ENCODE measurements around the gene CCN6. TPM values are rescaled to one million over a fixed set of nuclear protein-coding genes. Genes with fewer than 3 reads are reported as not detected.

The CCN6 gene
- total RNA-seq, 1 experiment from 2014 or later, result not detected

DNA sequence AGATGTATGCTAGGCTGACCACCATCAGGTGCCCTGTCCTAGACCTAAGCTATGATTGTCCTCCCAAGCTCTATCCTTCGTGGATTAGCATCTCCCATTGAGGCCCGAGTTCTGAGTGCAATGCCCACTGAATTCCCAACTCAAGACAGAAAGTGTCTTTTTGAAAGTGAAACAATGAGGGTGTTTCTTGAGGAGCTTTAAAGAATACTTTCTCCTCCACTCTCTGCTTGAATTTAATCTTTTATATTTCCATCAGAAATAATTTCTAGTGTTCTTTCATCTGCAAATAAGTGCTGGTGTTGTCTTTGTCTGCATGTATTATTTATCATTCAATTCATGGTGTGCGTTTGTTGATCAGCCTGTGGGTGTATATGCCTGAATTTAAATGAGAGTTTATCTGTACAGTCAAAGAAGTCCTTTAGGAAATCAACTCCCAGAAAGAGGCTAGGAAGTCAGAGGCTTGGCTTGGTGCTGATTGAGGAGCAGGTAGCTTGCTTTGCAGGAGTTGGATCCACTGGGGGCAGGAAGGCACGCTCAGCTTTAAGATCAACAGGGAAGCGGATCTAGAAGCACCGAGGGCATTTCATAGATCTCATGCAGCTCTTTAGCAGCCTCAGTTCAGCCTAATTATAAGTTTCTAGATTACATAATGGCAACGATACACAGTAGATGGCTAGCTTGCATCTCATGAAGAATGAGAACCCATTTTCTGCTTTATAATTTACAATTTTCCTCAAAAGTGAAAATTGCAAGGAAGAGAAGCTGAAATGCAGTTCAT is 36.0 kb upstream of the CCN6 start:
- H3K27me3 ChIP-seq (ENCODE audit: insufficient read depth, low read length), result no peaks in the 10 kb centered on the region
- no peak overlapping the region for H2AFZ ChIP-seq (ENCODE audit: low read depth, low read length, poor library complexity, severe bottlenecking)
- RAD21 ChIA-PET (ENCODE audit: low non-redundant PET in 1 of 2, low total read pairs in 2 of 2, uncharacterized antibody in 2 of 2, unreplicated experiment in 2 of 2), result no interaction called here
- H3K79me2 ChIP-seq (ENCODE audit: insufficient read depth, low read length), result no peaks in the 10 kb centered on the region
- ATAC-seq (no peak), DNase-seq (ENCODE audit: low read depth, low spot score) (no peak)
- POLR2A ChIA-PET, result no interaction called here
- H4K20me1 ChIP-seq (ENCODE audit: insufficient read depth), result no peaks in the 10 kb centered on the region
- BruUV-seq (replicated peaks), result no TSS peak
- H3K9ac ChIP-seq (ENCODE audit: low read length), result no peak overlapping the region
- H3K4me3 ChIP-seq (replicated peaks in 1 of 2; ENCODE audit: low read depth in 1 of 2, low read length in 2 of 2), result no peak overlapping the region
- H3K9me3 ChIP-seq (ENCODE audit: control insufficient read depth in 1 of 2, insufficient read depth in 1 of 2, low read depth in 1 of 2, low read length in 2 of 2), result no peaks in the 10 kb centered on the region
- H3K36me3 ChIP-seq (ENCODE audit: control insufficient read depth in 1 of 2, insufficient read depth in 2 of 2, low read length in 2 of 2), result no peaks in the 10 kb centered on the region
- intact Hi-C loops (cut with micrococcal nuclease), result no loop called here
- no peaks in the 10 kb centered on the region for H3K9me2 ChIP-seq (ENCODE audit: insufficient read depth)
- H3K4me2 ChIP-seq (ENCODE audit: low read length), result no peak overlapping the region
- H3K4me1 ChIP-seq (ENCODE audit: control insufficient read depth in 1 of 2, insufficient read depth in 2 of 2, low read length in 2 of 2), result no peaks in the 10 kb centered on the region
- TF ChIP-seq TCF7L2 (IDR thresholded peaks at IDR 0.05; ENCODE audit: borderline replicate concordance, extremely low read depth, insufficient read depth, insufficient read length), result no peak
- TF ChIP-seq POLR2A (IDR thresholded peaks at IDR 0.05; ENCODE audit: borderline replicate concordance, extremely low read depth, insufficient read depth, insufficient read length), result no peak
- no peak for TF ChIP-seq CEBPB (IDR thresholded peaks at IDR 0.05; ENCODE audit: low read depth)
- TF ChIP-seq EZH2phosphoT487 (IDR thresholded peaks at IDR 0.05; ENCODE audit: borderline replicate concordance), result no peak
- TF ChIP-seq, protein P1, sequence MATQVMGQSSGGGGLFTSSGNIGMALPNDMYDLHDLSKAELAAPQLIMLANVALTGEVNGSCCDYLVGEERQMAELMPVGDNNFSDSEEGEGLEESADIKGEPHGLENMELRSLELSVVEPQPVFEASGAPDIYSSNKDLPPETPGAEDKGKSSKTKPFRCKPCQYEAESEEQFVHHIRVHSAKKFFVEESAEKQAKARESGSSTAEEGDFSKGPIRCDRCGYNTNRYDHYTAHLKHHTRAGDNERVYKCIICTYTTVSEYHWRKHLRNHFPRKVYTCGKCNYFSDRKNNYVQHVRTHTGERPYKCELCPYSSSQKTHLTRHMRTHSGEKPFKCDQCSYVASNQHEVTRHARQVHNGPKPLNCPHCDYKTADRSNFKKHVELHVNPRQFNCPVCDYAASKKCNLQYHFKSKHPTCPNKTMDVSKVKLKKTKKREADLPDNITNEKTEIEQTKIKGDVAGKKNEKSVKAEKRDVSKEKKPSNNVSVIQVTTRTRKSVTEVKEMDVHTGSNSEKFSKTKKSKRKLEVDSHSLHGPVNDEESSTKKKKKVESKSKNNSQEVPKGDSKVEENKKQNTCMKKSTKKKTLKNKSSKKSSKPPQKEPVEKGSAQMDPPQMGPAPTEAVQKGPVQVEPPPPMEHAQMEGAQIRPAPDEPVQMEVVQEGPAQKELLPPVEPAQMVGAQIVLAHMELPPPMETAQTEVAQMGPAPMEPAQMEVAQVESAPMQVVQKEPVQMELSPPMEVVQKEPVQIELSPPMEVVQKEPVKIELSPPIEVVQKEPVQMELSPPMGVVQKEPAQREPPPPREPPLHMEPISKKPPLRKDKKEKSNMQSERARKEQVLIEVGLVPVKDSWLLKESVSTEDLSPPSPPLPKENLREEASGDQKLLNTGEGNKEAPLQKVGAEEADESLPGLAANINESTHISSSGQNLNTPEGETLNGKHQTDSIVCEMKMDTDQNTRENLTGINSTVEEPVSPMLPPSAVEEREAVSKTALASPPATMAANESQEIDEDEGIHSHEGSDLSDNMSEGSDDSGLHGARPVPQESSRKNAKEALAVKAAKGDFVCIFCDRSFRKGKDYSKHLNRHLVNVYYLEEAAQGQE (IDR thresholded peaks at IDR 0.05; ENCODE audit: low read depth), result no peak
- no peak for TF ChIP-seq EGR1 (IDR thresholded peaks at IDR 0.05; ENCODE audit: low read depth)
- CTCF ChIA-PET, result no interaction called here
- H3K27ac ChIP-seq (ENCODE audit: low read depth, low read length), result no peak overlapping the region

All from HCT116 (cell line).